GM19324 (cell line): ENCODE results near the gene SKA1.

ENCODE experiments used
- ATAC-seq: cut with Tn5 transposase; IDR thresholded peaks from one replicate; pipeline ENCODE4 v1.9.1; 2021; ENCODE audit warnings: mild to moderate bottlenecking, moderate library complexity; ENCODE audit not compliant: unreplicated experiment, low FRiP score

SKA1 gene, protein sequence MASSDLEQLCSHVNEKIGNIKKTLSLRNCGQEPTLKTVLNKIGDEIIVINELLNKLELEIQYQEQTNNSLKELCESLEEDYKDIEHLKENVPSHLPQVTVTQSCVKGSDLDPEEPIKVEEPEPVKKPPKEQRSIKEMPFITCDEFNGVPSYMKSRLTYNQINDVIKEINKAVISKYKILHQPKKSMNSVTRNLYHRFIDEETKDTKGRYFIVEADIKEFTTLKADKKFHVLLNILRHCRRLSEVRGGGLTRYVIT

DNA sequence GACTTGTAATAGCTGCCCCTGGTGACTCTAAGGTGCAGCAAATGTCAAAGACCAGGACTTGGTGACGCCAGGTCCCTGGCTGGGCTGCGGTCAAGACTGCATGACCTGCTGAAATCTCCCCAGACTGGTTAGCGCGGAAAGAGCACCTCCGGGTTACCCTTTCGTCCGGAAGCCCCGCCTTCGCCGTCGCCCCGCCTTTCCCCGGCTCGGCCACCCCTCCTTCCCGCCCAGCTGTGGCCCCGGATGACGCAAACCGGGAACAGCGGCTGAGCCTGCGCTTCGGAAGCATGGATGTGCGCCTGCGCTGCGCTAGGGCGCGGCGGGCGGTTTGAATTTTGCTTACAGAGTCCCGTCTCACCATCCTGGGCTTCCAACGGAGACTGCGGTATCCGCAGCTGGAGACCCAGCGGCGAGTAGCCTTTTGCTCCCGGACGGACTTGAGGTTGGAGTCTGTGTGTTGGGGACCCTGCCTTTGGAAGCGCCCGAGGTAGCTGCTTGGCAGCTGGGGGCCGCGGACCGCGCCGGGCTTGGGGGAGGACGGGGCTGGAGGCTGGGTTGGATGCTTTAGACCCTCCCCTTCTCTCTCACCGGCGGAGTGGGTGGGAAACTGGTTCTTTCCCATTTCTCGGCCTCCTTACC lies at the start of gene SKA1:
TSS of gene SKA1 (plus strand) at position 294 of the 639 bp plus-strand sequence. CDS start 785 bp downstream, outside the sequence.
- ATAC-seq: peak; percentile 98

DNA sequence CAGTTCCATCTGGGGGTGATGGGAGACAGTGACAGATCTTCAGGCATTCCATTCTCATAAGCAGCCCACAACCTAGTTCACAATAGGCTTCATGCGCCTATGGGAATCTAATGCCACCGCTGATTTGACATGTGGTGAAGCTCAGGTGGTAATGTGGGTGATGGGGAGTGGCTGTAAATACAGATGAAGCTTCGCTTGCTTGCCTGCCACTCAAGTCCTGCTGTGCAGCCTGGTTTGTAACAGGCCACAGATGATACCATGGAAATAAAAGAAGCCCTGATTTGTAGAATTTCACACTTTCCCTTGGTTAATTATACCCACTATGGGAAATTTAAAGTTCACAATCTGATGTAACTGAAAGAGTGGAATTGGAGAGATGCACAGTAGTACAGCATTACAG lies 46.9 kb upstream of the SKA1 start:
- ATAC-seq: no peak

DNA sequence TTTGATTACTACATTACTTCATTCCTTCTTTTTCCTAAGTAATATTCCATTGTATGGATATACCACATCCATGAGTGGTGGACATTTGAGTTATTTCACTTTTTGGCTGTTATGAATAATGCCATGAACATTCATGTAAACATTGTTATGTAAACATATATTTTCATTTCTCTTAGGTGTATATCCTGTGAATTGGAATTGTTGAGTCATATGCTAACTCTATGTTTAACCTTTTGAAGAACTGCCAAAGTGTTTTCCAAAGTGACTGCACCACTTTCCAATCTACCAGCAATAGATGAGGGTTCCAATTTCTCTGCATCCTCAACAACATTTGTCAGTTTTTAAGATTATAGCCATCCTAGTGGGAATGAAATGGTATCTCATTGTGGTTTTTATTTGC lies 44.7 kb upstream of the SKA1 start:
- ATAC-seq: no peak

DNA sequence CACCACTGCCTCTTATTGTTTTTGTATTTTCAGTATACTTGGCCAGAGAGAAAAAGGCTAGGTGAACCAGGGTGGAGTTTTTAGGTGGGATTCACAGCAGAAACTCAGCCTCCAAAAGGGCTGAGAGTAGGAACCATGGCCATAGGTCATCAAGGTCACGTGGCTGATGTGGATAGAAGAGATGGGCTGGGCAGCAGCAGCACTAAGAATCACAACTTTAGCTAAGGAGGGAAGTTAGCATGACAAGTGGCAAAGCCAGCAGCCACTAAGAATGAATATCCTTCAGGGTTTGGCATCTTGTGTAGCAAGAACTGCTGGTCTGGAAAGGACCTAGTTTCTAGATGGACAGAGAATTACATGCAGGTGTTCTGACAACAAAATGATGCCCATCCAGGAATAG lies 43.2 kb upstream of the SKA1 start:
- ATAC-seq: no peak

DNA sequence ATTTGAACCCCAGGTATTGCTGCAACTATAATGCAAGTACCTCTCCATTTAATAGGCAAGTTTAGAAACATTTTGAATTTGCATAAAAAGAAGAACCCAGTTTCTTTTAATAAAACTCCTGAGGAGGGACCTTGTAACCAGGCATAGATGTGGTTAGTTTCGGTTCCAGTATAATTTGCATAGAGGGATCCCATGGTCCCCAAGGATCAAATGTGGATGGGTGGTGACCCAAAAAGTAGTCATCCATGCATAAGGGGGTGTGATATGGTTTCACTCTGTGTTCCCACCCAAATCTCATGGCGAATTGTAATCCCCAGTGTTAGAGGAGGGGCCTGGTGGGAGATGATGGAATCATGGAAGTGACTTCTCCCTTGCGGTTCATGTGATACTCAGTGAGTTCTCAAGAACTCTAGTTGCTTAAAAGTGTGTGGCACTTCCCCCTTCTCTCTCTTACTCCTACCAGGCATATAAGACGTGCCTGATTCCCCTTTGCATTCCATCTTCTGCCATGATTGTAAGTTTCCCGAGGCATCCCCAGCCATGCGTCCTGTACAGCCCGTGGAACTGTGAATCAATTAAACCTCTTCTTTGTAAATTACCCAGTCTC lies 40.2 kb upstream of the SKA1 start:
- ATAC-seq: peak; percentile 60

DNA sequence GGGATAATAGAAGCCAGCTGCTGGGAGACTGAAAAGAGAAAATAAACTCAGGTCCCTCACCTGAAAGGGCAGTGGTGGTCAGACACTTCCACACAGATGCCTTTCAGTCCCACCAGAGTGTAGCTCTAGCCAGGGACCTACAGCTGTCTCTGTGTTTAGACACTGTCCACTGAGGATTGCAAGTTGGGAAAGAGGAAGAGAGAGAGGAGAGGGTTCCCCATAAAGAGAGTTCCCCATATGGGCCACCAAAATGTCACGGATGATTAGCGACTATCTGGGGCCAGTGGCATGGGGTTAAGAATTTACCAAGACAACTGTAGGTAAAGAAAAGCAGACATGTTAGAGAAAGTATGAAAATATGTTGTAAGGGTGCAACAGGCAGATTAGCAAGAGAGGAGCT lies 36.7 kb upstream of the SKA1 start:
- ATAC-seq: no peak

DNA sequence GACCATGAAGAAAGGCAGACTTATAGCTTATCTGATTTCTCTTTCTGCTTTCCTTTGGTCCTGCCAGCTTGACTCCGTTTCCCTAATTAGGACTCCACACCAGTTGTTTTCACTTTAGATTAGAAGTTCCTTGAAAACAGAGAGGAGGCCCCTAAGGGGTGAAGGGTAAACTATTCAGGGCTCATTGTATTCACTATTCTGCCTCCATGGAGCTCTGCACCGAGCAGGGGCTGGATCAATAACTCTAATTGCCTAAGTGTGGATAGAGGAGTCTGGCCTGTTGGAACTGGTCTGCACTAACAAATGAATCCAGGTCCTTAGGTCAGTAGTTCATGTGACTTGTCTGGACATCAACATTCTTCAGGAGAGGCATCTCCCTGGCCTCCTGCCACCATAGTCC lies 36.1 kb upstream of the SKA1 start:
- ATAC-seq: no peak

DNA sequence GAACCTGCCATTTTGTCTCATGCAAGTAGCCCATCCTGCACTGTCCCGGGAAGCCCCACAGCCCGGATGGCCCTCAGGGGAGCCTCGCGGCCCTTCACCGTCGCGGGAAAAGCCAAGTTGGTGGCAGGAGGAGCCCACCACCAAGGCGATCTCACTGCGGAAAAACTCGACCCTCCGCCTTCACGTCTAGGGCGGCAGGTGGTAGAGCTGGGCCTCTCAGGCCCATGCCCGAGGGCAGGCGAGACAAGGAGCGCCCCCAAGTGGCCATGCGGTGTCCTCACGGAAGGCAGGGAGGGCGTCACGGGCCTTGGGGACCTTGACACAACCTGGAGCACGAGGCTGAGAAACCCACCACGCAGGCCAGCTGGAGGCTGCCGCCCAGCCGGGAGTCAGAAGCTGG lies 34.8 kb upstream of the SKA1 start:
- no peak for ATAC-seq

DNA sequence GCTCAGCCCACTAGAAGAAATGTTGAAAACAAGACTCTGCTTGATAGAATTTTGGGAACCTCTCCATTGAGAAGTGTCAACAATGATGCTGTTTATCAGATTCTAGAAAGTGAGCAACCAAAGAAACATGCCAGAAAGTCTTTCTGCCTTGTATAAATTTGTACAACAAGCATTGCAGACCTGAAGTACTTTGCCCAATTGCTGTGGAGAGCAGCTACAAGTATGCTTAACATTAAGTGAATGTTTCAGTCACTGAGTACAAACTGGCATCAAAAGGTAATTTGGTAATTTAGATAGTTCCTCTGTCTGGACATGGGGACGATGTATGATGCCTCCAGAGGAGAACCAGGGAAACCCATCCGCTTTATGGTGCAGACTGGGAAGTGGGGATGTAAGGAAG lies 33.4 kb upstream of the SKA1 start:
- ATAC-seq: no peak

DNA sequence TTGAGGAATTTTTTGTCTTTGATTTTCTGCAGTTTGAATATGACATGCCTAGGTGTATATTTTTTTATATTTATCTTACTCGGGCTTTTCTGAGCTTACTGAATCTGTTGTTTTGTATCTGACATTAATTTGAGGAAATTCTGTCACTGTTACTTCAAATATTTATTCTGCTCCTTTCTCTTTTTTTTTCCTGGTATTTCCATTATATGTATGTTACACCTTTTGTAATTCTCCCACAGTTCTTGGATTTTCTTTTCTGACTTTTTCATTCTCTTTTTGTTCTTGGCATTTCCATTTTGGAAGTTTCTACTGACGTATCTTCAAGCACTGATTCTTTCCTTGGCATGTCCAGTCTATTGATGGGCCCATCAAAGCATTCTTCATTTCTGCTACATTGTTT lies 24.1 kb upstream of the SKA1 start:
- ATAC-seq: no peak

DNA sequence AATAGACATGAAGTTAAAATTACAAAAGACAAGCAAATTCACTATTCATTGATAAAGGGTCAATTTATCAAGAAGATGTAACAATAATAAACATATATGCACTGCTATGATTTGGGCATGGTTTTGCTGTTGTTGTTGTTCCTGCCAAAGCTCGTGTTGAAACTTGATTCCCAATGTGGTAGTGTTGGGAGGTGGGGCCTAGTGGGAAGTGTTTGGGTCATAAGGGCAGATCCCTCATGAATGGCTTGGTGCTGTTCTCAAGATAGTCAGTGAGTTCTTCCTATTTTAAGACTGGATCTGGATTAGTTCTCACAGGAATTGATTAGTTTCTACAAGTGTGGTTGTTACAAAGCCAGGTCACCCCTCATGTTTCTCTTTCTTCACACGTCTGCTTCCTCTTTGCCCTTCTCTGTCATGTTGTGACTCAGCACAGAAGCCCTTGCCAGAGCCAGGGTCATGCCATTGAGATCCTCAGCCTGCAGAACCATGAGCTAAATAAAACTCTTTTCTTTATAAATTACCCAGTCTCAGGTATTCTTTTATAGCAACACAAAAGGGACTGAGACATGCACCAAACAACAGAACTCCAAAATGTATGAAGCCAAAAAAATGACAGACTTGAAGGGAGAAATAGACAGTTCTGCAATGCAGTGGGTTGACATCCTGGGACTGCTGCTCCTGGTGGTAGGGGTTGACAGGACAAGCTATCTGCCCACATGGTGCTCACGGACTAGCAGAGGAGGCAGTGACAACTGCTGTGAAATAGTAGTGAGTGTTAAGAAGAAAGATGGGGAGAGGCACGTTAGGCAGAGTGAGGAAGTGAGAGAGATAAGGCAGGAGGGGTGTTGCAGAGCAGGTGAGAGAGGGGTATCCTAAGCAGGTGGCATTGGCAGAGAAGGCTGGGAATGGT lies 18.6 kb upstream of the SKA1 start:
- peak; percentile 73 for ATAC-seq

DNA sequence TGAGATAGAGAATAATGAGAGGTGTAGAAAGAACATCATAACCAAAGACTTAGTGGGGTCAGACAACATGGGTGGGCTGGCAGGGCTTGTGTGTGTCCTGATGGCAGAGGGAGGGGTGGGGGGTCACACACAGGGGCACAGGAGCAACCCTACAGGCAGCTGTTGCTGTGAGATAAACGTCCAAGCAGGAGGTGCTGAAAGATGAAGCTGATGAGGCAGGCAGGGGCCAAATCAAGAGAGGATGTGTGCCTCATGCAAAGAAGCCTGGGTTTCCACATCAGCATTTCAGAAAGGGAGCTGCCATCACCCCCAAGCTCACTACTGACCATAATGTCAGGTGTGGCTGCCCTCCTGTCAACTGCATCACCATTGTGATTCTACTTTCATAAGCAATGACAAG lies 16.0 kb upstream of the SKA1 start:
- no peak for ATAC-seq

DNA sequence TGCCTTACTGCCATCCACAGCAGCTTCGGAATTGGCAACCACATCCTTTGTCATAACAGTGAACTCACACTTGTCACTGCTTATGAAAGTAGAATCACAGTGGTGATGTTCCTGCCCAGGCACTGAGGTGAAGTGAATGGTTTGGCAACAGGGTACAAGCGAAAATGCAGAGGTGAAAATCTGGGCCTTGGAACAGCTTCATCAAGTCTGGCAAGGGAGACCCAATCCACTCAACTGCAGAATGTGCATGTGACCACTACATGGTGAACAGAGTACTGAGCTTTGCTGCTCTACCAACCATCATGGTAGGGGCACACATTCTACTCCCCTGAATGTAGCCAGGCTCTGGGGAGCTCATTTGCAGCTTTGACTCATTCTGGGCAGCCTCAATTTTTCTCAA lies 15.0 kb upstream of the SKA1 start:
- ATAC-seq: no peak

DNA sequence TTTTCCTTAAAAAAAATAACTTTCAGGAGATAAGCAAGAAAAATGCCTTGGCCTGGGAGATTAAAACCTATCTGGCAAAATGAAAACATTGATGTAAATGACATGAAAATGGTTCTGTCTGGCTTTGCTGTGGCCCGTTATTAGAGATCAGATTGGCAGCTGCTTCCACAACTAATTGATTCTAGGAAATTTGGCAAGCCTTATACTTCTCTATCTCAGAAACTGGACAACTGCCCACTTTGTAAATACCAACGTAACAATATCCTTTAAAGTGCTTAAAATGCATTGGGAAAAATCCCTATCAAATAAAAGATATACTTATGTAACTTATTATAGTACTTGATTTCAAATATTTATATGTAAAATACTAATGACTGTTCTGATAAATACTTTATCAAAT lies 14.2 kb upstream of the SKA1 start:
- ATAC-seq: no peak

DNA sequence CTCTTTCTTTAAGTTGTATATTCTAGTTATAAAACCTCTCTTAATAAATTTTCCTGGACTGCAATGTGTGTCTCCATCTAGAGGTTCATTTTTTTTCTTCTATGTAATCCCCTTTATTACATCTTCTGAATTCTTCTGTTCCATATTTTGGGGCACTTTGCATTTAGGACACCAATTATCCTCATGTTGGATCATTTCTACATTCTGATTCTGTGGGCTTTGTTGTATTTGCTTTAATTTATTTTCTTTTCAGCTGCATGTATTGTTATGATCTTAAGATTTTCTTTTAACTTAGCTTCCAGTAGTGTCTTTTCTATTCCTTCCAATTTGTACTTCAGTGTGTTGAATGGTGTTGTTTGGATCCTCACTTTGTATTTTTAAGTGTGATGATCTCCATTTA lies 5.2 kb upstream of the SKA1 start:
- ATAC-seq: no peak

DNA sequence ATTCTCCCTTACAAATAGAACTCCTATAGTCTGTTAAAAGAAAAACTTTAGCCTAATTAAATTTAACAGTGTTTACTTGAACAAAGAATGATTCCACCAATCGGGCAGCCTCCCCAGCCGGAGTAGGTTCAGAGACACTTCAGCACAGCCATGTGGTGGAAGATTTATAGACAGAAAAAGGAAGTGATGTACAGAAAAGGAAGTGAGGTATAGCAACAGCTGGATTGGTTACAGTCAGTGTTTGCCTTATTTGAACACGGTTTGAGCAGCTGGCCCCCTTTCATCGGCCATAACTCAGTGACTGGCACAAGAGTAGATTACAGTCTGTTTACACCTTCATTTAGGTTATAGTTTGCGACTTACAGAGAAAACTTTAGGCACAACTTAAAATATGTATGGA lies 2.1 kb upstream of the SKA1 start:
- ATAC-seq: no peak

DNA sequence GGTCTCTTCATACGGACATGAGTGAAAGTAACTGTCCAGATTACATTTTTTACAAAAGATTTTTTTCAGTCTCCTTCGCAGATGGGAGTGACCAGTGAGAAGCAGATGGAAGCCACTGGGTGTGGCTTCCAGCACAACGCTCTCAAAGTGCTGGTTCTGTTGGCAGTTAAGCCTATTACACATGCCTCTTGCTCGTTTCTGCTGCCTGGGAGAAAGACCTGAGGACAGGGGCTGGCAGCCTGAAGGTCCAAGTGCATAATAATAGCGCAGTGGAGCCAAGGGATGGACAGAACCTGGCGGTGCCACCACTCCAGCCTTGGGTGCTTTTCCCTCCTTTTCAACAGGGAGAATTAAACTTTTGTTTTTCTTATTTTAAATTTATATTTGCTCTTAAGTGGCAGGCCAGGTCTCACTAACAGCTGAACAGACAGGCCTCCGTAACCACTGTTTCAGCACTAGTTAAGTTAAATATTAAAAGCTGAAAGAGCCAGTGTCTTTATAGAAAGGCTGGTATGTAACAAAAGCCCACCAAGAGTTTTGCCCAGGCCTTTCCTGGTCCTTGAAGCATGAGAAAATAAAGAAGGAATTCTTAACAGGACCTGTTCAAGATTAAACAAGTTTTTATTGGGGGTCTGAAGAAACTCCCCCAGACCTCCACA lies 1.2 kb upstream of the SKA1 start:
- no peak for ATAC-seq

DNA sequence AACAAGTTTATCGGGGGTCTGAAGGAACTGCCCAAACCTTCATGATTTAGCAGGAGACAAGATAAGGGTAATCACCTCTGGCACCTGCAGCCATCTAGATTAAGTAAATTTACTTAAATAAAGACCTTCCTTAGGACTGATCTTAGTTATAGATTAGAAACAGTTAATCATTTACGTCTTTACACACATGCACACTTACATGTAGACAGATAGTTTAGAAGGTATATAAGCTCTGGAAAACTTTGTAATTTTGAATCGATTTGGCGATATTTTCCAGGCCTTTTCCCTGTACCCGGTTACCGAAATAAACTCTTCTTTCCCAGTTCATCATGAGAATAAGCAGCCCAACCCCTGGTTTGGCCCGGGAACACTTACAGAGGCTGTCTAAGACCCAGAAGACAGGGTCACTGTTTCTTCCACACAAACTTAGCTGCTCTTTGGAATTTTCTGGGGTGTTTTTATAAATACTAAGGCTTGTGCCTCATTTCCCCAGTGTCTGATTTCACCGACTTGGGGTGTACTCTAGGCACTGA lies 560 bp upstream of the SKA1 start:
- ATAC-seq: no peak

DNA sequence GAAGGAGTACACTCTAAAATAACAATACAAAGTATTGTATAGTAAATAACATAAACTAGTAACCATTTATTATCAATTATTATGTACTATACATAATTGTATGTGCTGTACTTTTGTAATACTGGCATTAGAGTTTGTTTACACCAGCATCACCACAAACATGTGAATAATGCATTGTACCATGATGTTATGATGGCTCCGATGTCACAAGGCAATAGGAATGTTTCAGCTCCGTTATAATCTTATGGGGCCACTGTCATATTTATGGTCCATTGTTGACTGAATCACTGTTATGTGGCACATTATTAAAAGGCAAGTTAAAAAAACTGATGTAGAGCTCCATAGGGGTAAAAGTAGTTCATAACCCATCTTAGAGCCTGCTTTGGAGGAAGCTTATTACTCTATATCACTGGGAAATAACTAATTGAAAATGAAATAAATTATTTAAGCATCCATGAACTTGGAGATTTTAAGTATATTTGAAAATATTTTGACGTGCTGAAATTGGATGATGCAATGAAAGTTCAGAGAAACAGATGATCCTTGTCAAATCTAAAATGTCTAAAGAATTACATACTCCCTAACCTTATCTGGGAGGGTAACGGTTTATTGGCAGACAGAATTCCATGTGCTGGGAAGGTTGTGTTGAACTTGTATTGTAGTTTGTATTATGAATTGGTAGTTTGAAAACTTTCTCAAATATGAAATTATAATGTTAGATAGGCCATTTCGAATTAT lies 2.4 kb downstream of the SKA1 start:
- ATAC-seq: no peak

DNA sequence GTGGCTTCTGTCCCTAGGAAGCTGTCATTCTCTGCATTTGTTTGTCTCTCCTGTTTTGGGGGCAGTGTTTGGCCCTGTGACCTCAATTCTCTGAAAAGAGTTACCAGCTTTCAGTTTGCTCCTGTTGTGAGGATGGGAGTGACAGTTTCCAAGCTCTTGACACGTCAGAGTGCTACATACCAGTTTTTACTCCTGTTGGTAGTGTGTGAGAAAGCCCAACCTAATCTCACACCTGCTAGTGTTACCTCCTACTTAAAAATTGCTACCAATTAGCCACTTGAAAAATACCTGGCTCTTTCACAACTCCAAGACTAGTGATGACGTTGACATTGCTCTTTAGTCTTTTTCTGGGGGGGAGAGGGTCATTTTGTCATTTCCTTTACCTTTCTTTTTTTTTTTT lies 14.1 kb downstream of the SKA1 start:
- ATAC-seq: no peak
